Measurements from ENCODE around the gene CARD11. TPM values are rescaled to one million over a fixed set of nuclear protein-coding genes. Genes with fewer than 3 reads are reported as not detected.

The CARD11 gene
- total RNA-seq, 1 donor from 2014 or later: 0.37 TPM

GRCh38 chr7:2873686-2874551, 169.7 kb downstream of the CARD11 start:
- Mint-ChIP-seq H3K27ac (ENCODE audit: unreplicated experiment) (peak overlapping the region; percentile 98), H3K9me3 (no peaks in the 10 kb centered on the region), H3K27me3 (ENCODE audit: low read depth) (no peaks in the 10 kb centered on the region), H3K4me1 (peaks cover 16% of the 10 kb centered on the region), H3K36me3 (ENCODE audit: low read depth) (no peaks in the 10 kb centered on the region), H3K4me3 (no peak overlapping the region)
- DNase-seq (ENCODE audit: low read depth, low spot score): no peak
- TF ChIP-seq CTCF (conservative IDR thresholded peaks at IDR 0.05): no peak

- DNase-seq (ENCODE audit: low read depth, low spot score): no peak
- H3K4me1 Mint-ChIP-seq: peaks cover 16% of the 10 kb centered on the region
- no peak overlapping the region for H3K27ac Mint-ChIP-seq (ENCODE audit: unreplicated experiment)
- no peak for TF ChIP-seq CTCF (conservative IDR thresholded peaks at IDR 0.05)
- H3K4me3 Mint-ChIP-seq: no peak overlapping the region
- H3K9me3 Mint-ChIP-seq: no peaks in the 10 kb centered on the region
- no peaks in the 10 kb centered on the region for H3K36me3 Mint-ChIP-seq (ENCODE audit: low read depth)
- no peaks in the 10 kb centered on the region for H3K27me3 Mint-ChIP-seq (ENCODE audit: low read depth)
Observed at GRCh38 chr7:2873146-2873545, 170.5 kb downstream of the CARD11 start.

GRCh38 chr7:2872296-2872874, 171.3 kb downstream of the CARD11 start:
- no peaks in the 10 kb centered on the region for H3K36me3 Mint-ChIP-seq (ENCODE audit: low read depth)
- H3K4me1 Mint-ChIP-seq: peaks cover 16% of the 10 kb centered on the region
- no peak for DNase-seq (ENCODE audit: low read depth, low spot score)
- H3K27ac Mint-ChIP-seq (ENCODE audit: unreplicated experiment): no peak overlapping the region
- no peaks in the 10 kb centered on the region for H3K27me3 Mint-ChIP-seq (ENCODE audit: low read depth)
- no peak for TF ChIP-seq CTCF (conservative IDR thresholded peaks at IDR 0.05)
- H3K4me3 Mint-ChIP-seq: no peak overlapping the region
- no peaks in the 10 kb centered on the region for H3K9me3 Mint-ChIP-seq

GRCh38 chr7:2870471-2870931, 173.2 kb downstream of the CARD11 start:
- Mint-ChIP-seq H3K4me3 (no peak overlapping the region), H3K27me3 (ENCODE audit: low read depth) (no peaks in the 10 kb centered on the region), H3K9me3 (no peaks in the 10 kb centered on the region), H3K36me3 (ENCODE audit: low read depth) (no peaks in the 10 kb centered on the region), H3K4me1 (peaks cover 12% of the 10 kb centered on the region), H3K27ac (ENCODE audit: unreplicated experiment) (peak overlapping the region; percentile 70)
- no peak for DNase-seq (ENCODE audit: low read depth, low spot score)
- TF ChIP-seq CTCF (conservative IDR thresholded peaks at IDR 0.05): no peak

- Mint-ChIP-seq H3K4me1 (peaks cover 13% of the 10 kb centered on the region), H3K9me3 (no peaks in the 10 kb centered on the region), H3K27me3 (ENCODE audit: low read depth) (no peaks in the 10 kb centered on the region), H3K4me3 (no peak overlapping the region), H3K36me3 (ENCODE audit: low read depth) (no peaks in the 10 kb centered on the region), H3K27ac (ENCODE audit: unreplicated experiment) (no peak overlapping the region)
- TF ChIP-seq CTCF (conservative IDR thresholded peaks at IDR 0.05): no peak
- DNase-seq (ENCODE audit: low read depth, low spot score): no peak
Observed at GRCh38 chr7:2869981-2870380, 173.7 kb downstream of the CARD11 start.

Measured in neural crest cell (in vitro differentiated cells).